Inflammatory macrophage treated with lipopolysaccharide for 4 hours (primary cell): ENCODE measurements around the gene DICER1.

ENCODE experiments used
- DNase-seq: peaks from one replicate; pipeline ENCODE4 v3.0.0-alpha.2; 2020

The DICER1 gene

GRCh38 chr14:95071649-95072280 is 85.6 kb downstream of the DICER1 start:
- no peak for DNase-seq

DNA sequence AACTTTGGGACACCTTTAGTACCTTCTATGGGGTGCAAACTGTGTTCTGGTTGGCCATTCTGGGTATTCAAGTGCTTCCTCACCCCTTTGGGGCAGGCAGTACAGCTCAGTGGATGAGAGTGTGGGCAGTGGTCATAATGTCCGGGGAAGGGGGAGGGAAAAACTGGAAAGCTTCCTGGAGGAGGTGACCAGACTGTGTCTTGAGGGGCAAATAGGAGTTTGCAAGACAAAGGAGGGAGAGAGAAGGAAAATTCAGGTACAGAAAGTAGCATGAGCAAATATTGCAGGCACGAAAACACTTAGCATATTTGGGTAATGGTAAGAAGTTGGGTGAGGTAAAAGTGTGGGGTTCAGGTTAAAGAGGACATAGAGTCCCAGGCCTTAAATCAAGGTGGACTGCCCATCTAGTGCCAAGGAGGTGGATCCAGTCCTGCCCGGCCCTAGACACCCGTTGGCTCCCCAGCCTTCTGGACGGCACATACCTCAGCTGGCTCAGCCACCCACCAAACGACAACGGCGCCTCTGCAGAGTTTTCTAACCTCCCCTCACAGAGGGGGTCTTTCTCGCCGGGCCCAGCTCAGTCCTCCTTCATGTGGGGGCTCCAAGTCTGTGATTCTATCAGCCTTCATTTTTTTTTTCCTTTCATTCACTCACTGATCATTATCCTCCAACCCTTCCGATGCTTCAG is 86.4 kb downstream of the DICER1 start:
- no peak for DNase-seq

DNA sequence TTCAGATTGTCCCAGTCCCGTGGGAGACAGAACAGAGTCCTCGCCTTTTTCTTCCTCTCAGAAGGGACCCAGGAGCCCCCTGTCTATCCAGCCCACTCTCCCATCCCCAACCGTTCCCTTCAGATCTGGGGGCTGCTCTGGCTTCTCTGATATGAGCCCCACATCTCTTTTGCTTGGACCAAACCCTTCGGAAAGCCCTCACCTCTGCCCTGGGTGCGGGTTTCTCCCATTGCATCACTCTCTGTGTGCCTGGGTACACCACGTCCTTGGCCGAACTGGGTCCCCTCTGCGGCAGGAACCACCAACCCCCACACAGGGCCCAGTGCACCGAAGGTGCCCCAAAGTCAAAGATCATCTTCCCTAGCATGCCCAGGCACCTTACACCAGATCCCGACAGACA is 87.8 kb downstream of the DICER1 start:
- DNase-seq: no peak

DNA sequence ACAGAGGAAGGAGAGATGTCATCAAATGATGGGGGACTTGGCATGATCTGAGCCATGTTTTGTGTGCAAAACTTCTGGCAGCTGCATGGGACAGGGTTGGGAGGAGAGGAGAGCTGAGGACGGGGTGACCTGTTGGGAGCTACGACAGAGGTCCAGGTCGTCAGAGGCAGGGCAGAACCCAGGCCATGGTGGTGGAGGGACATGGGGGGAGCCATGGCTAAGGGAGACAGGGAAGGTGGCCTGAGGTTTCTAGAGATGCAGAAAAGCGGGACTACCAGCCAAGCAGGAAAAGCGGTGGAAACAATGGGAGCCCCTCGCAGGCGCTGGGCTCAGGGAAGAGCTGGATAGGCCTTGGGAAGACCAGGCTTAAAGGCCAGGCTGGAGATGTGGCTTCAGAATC is 88.3 kb downstream of the DICER1 start:
- DNase-seq: no peak

DNA sequence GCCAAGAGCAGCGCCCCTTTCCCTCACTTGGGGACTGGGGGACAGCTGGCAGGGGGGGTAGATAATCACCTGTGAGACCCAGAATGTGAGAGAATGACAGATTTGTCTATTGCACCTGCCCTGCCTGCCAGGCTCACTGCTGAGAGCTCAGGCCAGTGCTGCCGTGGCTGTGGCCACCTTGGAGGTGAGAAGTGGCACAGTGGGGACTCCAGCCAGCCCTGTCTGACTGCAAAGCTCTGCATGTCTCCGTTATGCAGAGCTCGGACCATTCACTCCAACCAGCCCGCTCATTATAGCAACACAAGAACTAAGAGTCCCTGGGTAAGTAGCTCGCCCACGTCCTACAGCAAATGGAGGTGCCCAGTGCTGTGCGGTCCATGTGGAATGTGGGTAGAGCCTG is 88.8 kb downstream of the DICER1 start:
- no peak for DNase-seq

DNA sequence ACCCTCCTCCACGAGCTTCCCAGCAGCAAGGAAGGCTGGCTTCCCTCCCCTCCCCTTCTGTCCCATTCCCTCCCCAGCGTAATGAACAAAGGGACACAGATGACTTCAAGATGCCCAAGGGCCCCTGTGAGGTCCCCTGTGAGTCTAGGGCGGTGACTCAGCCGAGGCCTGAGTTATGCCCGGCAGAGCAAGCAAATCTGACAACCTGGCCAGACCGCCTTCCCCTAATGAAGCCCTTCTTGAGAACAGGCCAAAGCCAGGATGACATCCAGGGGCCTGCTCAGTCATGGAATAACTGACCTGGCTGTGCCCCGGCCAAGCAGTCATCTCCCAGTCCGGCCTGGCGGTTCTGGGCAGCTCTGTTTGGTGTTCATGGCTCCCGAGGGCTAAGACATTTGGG is 89.2 kb downstream of the DICER1 start:
- DNase-seq: no peak

DNA sequence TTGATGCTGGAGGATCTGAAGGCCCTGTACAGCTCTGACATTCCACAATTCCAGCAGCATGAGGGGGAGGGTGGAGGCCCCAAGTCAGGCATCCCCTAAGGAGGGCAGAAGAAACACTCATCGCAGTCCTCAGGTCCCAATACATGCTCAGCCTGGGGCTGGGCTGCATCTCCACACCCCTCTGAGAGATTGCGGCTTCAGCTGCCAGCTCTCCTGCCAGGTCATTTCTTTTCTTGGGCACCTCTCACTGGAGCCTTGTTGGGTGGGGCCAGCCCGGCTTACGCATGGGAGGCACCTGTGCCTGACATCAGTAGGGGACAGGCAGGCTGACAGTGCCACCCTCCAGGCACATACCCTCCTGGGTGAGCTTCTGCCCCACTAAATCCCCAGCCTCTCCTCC is 89.8 kb downstream of the DICER1 start:
- no peak for DNase-seq

GRCh38 chr14:95066427-95066986 is 90.8 kb downstream of the DICER1 start:
- no peak for DNase-seq

DNA sequence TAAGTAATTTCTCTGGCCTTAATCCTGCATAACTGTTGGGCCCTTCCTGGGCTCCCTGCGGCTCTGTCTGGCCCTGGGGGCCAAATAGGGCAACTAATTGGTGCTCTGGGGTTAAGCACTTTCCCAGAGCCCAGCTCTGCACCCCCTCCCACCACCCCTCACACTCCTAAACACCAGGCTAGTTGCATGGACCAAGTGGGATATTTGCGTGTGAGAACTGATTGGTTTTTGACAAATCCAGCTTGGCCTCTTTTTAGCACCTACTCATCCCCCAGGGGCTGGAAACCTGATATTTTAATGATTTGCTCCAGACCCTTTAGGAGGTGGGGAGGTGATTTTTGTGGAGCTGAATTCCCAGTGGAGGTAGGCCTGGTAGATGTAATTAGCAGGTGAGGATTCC is 91.9 kb downstream of the DICER1 start:
- no peak for DNase-seq

- DNase-seq: no peak
Measured at GRCh38 chr14:95064734-95065133, 92.6 kb downstream of the DICER1 start.

- DNase-seq: no peak
Measured at GRCh38 chr14:95064256-95064655, 93.1 kb downstream of the DICER1 start.

- DNase-seq: no peak
Measured at GRCh38 chr14:95063391-95063790, 93.9 kb downstream of the DICER1 start.

DNA sequence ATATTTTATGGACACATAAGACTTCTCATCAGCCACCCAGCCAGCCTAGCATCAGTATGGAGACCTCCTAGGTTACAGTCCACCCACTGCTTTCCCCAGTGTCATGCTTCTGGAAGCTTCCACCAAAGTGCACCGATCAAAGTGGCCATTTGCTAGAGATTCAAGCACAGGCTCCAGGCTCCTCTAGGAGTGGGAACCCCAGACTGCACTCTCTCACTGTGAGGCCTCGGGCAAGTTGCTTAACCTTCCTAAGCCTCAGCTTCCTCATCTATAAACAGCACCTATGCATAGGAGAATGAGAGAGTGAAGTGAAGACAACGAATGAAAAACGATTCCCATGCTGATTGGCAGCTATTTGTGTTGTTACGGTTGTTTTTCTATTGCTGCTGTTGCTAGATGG is 94.4 kb downstream of the DICER1 start:
- no peak for DNase-seq

DNA sequence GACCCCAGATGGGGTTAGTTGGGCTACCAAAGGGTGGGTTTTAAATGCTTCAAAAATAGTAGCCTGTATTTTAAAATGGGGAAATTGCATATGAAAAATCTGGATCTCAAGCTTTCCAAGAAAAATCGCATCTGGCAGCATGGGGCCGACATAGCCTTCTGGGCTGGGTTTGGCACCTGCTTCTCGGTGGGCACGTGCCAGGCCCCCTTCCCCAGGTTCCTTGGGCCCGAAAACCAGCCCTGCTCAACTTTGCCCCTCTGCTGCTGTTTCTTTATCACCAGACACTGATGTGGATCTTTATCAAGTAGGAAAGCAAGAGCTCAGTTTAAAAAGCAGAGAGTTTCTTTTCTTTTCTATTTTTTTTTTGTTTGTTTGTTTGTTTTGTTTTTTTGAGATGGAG is 95.1 kb downstream of the DICER1 start:
- no peak for DNase-seq

DNA sequence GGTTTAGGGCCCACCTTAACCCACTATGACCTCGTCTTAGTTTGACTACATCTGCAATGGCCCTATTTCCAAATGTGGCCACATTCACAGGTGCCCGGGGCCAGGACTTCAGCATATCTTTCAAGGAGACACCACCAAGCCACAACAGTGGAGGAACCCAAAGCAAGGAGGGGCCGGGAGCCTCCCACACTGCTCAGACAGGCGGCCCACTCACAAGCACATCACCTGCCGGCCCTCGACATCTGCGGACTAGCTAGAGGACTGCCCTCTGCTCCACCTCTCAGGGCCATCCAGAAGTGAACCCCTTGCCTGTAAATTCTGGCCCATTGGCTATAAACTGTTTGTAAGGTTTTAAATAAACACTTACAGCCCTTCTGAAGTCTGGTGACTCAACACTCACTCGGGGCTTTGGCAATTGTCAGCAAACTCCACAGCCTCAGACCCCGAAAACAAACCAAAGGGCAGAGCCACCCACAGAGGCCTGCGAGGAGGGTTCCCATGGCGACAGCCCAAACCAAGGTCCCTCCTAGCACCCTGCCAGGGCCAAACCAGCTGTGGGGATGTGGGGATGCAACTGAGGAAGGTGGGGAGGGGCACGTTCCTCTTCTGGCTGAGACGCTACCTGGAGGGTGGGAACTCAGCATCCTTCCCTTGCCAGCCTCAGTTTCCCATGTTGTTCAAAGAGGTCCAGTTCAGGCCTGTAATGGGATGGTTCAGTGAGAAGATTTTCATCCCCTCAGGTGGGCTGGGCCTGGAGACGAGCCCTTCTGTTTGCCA is 95.8 kb downstream of the DICER1 start:
- DNase-seq: no peak

GRCh38 chr14:95059126-95059525 is 98.2 kb downstream of the DICER1 start:
- DNase-seq: no peak

DNA sequence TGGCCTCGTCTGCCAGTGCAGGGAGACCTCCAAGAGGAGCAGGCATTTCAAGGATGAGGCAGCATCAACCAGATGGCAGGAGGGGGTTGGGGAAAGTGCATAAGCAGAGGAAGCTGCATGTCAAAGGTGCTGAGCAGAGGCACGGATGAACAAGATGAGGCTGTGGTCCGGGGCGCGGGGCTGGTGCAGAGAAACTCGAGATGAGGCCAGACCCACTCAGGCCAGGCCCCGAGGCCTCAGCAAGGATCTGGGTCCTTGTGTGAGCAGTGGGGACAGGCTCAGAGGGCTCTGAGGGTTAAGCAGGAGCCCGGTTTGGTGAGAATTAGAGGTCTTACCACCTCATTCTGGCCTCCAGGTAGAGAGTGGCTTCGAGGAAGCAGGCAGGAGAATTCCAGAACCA is 98.8 kb downstream of the DICER1 start:
- no peak for DNase-seq

GRCh38 chr14:95057851-95058250 is 99.5 kb downstream of the DICER1 start:
- no peak for DNase-seq

DNA sequence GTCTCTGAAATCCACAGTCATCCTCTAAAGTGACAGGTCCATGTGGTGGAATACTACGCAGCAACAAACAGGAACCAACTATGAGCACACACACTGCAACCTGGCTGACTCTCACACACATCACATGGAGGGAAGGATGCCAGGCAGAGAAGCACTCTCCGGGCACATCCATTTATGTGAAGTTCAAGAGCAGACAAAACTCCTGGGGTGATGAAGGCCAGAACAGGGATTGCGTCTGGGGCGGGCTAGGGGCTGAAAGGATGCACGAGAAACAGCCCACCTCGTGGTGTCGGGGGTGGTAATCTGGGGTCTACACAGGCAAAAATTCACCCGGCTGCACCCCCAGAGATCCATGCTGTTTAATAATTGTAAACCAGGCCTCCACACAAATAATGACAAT is 100.2 kb downstream of the DICER1 start:
- DNase-seq: no peak

- no peak for DNase-seq
Measured at GRCh38 chr14:95056476-95056875, 100.9 kb downstream of the DICER1 start.

DNA sequence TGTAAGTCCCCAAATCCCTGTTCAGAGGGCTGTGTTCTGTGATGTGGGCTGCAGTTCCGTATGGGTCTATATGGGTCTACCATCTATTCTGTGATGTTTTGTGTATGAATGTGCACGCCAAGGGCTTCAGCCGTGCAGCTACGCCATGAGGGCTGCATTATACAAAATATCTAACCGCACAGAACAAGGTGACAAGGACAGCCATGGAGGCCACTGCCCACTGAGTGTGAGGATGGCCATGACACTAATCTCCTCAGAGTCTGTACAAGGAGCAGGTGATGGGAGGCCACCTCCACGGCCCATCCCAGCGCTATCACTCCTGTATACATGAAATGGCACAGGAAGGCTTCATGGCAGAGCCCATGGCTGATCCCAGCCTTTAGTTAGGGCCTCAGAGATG is 102.0 kb downstream of the DICER1 start:
- DNase-seq: no peak

- no peak for DNase-seq
Measured at GRCh38 chr14:95054346-95055280, 102.7 kb downstream of the DICER1 start.
